ENCODE results near the gene RNASEL.
"Not testable (repeated sequence)": the region's sequence is repeated elsewhere in the genome, so short reads cannot be mapped to it uniquely, and the experiment has no call there.

RNASEL gene

DNA sequence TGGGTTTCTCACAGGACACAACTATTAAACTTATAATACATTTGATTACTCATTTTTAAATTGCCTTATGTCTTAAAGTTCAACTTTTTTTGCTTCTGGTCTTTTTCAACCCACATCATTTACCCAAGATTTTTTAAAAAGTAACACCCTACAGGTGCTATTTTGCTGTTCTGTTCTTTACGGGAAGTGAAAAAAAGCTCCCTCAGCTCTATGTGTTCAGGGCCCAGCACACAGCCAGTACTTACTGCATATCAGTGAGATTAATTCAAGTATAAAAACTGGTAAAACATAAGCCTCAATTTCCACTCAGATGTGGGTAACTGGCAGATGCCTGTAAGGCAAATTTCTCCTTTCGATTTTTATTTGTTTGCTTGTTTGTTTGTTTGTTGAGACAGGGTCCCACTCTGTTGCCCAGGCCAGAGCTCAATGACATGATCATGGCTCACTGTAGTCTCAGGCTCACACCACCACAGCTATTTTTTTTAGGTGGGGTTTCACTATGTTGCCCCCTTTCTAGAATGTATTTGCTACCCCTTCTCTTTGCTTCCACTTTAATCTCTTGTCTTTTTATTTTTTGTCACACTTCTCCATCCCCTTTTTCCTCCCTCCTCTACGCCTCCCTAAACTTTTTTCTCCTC lies 20.3 kb downstream of the RNASEL start:
- no peak for DNase-seq (ENCODE audit: extremely low spot score, insufficient read length, low read depth)

DNA sequence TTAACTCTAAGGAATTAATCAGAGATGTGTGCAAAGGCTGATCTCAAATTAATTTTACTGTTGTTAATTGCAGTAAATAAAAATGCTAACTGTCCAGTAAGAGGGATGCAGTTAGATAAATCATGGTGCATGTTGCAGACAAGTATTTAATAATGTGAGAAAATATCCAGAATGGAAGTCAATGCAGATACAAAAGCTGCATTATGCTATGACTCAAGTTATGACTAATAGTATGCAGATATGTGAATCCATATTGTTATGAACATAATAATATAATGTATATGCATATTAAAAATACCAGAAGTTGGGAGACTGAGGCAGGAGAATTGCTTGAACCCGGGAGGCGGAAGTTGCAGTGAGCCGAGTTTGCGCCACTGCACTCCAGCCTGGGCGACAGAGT lies 21.4 kb downstream of the RNASEL start:
- no peak for FAIRE-seq

More for the DNA sequence above, 20.3 kb downstream of the RNASEL start:
- FAIRE-seq = peak; percentile 21

DNA sequence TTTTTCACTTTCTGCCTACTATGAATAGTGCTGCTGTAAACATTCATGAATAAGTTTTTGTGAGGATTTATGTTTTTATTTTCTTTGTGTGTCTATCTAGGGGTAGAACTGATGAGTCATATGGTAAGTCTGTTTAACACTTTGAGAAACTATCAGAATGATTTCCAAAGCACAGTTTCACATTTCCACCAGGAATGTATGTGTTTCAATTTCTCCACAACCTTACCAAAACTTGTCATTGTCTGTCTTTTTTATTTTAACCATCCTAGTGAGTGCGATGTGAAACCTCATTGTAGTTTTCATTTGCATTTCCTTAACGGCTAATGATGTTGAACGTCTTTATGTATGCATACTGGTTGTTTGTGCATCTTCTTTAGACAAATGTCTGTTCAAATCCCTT lies 23.5 kb downstream of the RNASEL start:
- FAIRE-seq (peak; percentile 48), DNase-seq (ENCODE audit: extremely low spot score, insufficient read length, low read depth) (no peak)

More for the DNA sequence above, 21.4 kb downstream of the RNASEL start:
- DNase-seq (ENCODE audit: extremely low spot score, insufficient read length, low read depth) = no peak

DNA sequence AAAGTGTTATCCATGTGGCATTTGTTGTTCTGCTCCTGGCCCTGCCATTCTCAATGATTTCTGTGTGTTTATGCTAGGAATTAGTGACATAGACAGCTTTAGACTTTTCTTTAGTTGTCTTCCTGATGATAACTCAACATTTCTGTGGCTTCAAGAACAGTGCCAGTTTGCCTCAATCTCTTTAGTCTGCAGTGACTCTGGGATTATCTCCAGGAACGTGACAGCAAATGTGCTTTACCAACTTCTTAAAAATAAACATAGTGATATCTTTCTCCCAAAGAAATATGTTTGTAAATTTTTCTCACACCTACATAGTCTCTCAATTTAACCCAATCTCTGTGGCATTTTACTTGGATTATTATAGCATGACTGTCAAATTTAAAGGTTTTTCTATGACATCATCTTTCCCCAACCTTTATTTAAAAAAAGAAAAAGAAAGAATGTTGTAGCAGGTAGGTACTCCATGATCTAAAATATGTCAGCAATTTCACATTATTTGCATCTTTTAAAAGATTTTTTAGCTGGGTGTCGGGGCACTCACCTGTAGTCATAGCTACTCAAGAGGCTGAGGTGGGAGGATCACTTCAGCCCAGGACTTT lies 24.6 kb downstream of the RNASEL start:
- DNase-seq (ENCODE audit: extremely low spot score, insufficient read length, low read depth) (no peak), FAIRE-seq (no peak)

DNA sequence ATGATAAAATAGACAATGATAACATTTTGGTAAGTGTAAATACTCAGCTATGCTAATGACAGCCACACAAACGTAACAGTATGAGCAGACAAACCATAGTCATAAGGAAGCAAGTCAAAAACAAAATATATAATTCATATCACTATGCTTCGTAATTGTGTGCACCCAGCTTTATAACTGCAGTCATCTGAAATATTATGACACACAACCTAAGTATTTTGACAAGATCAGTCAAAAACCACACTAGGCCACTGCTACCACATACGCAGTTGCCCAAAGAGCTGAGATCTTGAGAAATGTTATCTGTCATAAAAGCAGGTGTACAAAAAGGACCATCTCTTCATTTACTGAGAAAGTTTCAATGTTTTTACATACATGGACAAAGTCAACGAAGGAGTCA lies 26.0 kb downstream of the RNASEL start:
- no peak for FAIRE-seq
- no peak for DNase-seq (ENCODE audit: extremely low spot score, insufficient read length, low read depth)

DNA sequence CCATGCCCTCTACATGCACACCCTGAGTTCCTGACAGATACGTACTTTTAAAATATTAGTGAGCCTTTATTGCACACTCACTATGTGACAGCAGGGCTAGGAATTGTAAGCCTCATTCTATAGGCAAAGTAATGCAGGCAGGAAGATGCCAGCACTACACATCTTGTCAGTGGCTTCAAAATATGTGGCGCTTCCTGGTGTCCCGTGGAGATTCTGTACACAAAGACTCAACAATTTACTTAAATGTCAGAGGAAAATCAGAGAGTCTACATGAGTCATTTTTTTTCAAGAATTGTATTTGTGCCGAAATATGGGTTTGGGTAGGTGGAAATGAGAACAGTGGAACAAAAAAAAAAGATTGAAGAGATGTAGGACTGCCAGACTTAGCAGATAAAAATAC lies 27.6 kb downstream of the RNASEL start:
- FAIRE-seq = no peak

DNA sequence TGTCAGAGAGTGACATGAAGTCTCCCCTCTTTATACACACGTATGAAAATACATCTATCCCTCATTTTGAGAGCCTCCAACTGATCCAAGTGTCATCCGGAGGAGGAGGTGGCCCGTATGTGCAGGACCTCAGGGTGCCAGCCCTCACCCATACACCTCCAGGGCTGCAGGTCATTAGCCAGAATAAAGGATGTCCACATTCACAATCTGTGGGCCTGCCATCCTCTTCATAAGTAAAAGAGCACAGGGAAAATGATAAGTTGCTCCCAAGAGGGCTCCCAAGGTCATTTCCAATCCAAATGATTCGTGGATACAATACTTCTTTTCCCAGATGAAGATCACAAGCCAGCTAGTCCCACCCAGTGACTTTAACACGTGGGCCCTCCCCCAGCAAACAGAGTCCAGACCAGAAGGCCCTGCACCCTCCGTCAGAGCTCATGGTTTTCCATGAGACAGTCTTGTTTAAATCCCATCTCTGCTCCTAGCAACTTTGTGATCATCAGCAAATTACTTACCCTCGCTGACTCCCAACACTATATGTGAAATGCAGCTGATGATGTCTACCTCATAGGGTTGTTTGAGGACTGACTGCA lies 28.6 kb downstream of the RNASEL start:
- no peak for DNase-seq (ENCODE audit: extremely low spot score, insufficient read length, low read depth)
- no peak for FAIRE-seq

More for the DNA sequence above, 27.6 kb downstream of the RNASEL start:
- DNase-seq (ENCODE audit: extremely low spot score, insufficient read length, low read depth) = no peak

DNA sequence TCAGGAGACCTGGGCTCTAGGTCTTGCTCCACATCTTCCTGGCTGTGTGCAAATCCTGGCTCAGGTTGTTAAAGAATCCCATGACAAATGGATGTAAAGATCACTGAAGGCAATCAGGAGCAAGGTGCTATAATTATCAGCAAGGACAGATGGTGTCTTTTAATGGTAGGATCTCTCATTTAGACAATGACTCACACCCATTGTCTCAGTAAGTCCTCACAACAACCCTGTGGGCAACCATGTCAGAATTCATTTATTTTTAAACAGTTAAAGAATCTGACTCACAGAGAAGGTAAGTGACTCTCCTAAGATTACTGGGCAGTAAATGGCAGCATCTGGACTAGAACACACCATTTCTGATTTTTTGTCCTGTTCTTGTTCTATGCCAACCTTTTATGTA lies 32.8 kb downstream of the RNASEL start:
- DNase-seq (ENCODE audit: extremely low spot score, insufficient read length, low read depth) = no peak
- no peak for FAIRE-seq

DNA sequence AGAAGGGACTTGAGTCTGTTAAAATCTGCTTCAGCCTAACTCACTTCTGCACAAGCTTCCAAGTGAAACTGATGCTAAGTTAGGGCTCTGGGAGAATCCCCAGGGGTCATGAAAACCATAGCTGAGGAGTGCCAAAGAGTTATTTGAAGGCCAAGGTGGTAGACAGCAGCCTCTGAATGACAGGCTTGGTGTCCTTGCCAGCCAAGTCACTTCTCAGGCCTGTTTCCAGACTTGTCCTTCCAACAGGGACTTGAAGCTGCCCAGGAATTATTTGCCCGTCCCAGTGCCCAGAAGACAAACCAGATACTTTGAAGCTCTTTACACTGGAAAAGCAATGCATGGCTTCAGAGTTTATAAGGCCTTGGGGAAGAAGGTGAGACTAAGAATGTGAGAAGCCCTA lies 33.6 kb downstream of the RNASEL start:
- no peak for DNase-seq (ENCODE audit: extremely low spot score, insufficient read length, low read depth)
- FAIRE-seq = no peak

DNA sequence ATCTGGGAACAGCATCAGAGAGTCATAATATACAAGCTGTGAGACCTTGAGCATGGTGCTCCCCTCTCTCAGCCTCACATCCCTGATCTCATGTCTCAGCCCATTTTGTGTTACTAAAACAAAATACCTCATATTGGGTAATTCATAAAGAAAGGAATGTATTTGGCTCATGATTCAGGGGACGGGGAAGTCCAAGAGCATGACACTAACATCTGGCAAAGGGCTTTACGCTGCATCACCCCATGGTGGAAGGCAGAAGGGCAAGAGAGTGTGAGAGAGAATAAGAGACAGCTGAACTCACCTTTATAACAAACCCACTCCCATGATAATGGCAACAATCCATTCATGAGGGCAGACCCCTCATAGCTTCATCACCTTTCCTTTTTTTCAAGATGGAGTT lies 36.5 kb downstream of the RNASEL start:
- FAIRE-seq = no peak

DNA sequence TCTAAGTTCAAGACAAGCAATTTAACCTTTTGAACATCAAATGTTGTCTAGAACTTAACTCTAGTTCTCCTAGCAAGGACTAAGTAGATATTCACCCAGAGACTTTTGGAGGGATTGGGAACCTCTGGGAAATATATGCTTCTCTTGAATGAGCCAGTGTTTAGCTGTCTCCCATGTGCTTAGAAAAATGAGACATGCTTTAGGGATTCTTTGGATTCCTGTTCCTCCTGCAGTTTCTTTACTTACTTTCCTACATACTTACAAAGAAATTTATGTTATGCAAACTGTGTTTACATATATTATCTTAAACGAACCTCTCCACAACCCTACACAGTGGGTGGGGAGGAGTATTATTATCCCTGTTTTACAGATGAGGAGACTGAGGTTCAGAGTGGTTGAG lies 39.2 kb downstream of the RNASEL start:
- DNase-seq (ENCODE audit: extremely low spot score, insufficient read length, low read depth) = no peak
- no peak for FAIRE-seq

More for the DNA sequence above, 36.5 kb downstream of the RNASEL start:
- no peak for DNase-seq (ENCODE audit: extremely low spot score, insufficient read length, low read depth)

DNA sequence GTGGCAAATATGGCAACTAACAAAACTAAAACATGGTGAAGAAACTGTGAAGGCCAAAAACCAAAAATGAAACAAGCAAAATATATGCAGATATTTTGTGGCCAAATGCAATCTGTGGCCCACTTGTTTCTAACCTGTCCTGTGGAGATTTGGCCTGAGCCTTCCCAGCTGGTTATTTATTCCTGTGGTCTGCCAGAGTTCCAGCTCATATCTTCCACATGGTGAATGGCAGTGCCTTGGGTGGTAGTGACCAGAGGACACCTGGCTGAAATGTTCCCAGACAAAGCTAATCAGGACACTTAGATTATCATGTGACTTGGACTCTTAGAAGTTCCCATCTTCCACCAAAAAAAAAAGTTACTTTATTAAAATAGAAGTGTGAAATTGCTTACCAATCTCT lies 39.7 kb downstream of the RNASEL start:
- FAIRE-seq (no peak), DNase-seq (ENCODE audit: extremely low spot score, insufficient read length, low read depth) (no peak)

DNA sequence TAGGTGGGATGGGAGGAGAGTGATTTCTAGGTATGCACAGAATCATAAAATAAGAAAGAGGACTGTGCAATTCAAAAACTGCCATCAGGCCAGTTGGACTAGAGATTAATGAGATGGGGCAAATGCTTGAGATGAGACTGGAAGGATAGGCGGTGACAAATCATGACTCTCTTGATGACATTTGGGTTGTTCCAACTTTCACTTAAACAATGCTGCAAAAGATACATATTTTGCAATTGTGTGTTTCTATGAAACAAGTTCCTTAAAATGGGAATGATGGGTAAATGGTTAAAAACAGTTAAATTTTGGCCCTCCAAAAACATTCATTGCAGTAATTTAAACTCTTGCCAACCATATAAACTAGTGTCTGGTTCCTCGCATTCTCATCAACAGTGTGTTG lies 55.2 kb downstream of the RNASEL start:
- DNase-seq (ENCODE audit: extremely low spot score, insufficient read length, low read depth) = no peak
- no peak for FAIRE-seq

DNA sequence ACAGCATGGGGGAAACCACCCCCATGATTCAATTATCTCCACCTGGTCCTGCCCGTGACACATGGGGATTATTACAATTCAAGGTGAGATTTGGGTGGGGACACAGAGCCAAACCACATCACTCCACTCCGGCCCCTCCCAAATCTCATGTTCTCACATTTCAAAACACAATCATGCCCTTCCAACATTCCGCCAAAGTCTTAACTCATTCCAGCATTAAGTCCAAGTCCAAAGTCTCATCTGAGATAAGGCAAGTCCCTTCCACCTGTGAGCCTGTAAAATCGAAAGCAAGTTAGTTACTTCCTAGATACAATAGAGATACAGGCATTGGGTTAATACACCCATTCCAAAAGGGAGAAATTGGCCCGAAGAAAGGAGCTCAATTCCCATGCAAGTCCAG lies 60.9 kb downstream of the RNASEL start:
- FAIRE-seq; DNase-seq (ENCODE audit: extremely low spot score, insufficient read length, low read depth): not testable (repeated sequence)

DNA sequence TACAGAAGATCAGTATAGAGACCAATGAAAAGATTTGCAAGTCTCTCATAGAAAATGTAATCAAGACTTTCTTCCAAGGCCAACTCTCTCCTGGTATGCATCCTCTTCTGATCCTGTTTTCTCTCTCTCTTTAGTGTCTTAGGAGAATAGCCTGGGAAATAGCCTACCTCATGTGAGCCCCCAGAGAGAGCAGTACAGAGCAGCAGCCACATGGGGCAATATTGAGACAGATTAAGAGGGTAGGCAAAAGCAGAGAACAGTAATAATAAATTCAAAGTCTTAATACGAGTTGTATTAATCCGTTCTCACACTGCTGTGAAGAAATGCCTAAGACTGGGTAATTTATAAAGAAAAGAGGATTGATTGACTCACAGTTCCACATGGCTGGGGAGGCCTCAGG lies 61.4 kb downstream of the RNASEL start:
- FAIRE-seq (no peak), DNase-seq (ENCODE audit: extremely low spot score, insufficient read length, low read depth) (no peak)

DNA sequence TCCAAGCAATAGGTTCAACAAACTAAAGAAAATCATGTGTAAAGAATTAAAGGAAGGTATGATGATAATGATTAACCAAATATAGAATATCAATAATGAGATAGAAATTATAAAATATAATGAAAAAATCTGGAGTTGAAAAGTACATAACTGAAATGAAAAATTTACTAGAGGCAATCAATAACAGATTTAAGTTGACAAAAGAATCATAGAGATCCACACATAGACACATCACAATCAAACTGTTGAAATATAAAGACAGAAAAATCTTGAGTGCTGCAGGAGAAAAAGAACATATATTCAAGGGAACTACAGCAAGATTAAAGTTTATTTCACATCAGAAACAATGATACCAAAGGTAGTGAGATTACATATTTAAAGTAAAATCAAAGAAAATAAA lies 63.7 kb downstream of the RNASEL start:
- no peak for FAIRE-seq

More for the DNA sequence above, 63.7 kb downstream of the RNASEL start:
- DNase-seq (ENCODE audit: extremely low spot score, insufficient read length, low read depth) = no peak

Measured in GM18507 (cell line).